GM21515 (cell line): Measurements from ENCODE around the gene ALPG.
"Not testable (repeated sequence)": the region's sequence is repeated elsewhere in the genome, so short reads cannot be mapped to it uniquely, and the experiment has no call there.

Source experiments
- ATAC-seq: cut with Tn5 transposase; IDR thresholded peaks from one replicate; pipeline ENCODE4 v1.9.1; 2021; ENCODE audit not compliant: unreplicated experiment

The ALPG gene

GRCh38 chr2:232406556-232407310 lies at the start of gene ALPG:
TSS of gene ALPG (plus strand) at chr2:232406844. CDS start at chr2:232406895, 51 bp downstream.
- ATAC-seq = no peak

- no peak for ATAC-seq
These were observed 45.0 kb upstream of the ALPG start for GRCh38 chr2:232361646-232362045.

GRCh38 chr2:232362174-232362900 lies 44.3 kb upstream of the ALPG start:
- ATAC-seq = no peak

GRCh38 chr2:232363064-232363783 lies 43.4 kb upstream of the ALPG start:
- not testable (repeated sequence) for ATAC-seq

DNA sequence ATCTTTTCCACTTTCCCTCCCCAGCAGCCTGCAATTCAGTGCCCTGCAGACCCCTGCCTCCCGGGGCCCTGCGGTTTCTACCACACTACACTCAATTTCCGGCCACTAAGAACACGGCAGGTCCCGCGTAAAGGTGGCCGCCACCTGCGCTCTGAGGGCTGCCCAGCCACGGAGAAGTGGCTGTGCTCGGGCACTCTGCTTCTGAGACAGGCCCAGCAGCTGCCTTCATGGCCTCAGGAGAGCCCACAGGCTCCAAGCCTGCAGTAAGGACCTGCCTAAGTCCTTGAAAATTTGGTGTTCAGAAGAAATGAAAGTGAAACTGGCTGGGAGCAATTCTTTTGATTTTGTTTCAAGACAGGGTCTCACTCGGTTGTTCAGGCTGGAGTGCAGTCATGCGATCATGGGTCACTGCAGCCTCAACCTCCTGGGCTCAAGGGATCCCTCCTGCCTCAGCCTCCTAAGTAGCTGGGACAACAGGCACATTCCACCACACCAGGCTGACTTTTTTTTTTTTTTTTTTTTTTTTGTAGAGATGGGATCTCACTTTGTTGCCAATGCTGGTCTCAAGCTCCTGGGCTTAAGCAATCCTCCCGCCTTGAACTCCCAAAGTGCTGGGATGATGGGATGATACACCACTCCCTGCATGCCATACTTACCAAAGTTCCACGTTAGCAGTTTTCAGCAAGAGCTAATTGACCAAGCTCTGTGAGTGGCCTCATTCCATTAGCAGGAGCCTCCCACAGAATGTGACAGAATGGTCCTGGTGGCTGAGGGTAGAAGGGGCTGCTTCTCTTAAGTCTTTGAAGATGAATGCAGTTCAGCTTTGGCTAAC lies 42.6 kb upstream of the ALPG start:
- no peak for ATAC-seq

DNA sequence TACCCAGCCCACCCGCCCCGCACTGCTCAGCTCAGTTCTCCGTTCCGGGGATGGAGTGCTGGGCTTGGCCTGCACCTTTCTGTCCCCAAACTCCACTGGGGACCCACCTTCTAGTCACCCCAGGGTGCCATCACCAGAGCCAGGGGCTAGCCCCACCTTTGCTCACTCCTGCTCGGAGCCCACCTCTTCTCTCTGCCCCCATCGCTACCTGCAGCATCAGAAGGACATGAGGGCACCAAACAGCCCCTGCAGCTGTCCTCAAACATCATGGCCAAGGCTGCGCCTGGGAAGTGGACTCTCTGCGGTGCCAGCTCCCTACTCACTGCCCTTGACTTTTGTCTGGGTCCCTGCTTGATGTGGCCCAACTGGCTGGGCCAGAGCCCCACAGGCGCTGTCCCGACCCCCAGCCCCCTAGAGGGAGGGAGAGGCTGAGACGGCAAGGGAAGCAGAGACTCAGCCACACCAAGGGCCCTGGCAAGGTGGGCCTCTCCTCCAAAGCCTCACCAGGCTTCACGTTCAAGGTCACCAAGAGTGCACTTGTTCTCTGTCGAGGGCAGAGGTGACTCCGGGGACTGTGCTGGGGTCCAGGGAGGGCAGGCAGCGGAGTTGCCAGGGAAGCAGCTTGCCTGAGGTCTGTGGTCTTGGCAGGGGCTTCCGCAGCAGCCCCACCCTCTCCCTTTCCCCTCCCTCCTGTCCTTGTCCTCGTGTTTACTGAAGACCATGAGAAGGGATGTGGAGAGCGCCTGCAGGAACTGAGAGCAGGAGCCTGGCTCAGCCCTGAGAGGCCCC lies 41.6 kb upstream of the ALPG start:
- ATAC-seq = not testable (repeated sequence)

DNA sequence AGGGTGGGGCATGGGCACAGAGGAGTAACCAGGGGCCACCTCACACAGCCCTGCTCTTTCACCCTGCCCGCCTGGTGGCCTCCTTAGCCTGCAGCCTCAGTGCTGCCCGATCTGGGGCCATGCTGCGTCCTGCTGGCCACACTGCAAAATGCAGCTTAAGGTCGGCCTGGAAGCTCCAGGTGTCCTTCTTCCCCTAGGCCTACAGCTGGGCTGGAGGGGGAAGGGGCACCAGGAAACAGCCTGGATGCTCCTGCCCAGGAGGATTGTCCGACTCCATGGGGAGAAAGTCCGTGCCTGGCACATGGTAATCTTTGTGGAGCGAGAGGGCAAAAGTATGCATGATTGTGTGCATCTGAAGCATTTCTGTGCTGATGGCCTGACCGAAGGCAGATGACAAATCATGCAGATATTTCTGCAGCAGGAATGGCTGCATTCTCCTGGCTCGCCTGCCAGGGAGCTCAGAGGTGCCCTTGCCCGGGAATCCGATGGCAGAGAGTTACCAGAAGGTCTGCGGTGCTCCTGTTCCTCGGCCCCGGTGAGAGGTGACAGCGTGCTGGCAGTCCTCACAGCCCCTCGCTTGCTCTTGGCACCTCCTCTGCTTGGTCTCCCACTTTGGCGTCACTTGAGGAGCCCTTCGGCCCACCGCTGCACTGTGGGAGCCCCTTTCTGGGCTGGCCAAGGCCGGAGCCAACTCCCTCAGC lies 40.9 kb upstream of the ALPG start:
- ATAC-seq = no peak

GRCh38 chr2:232366461-232366860 lies 40.2 kb upstream of the ALPG start:
- not testable (repeated sequence) for ATAC-seq

DNA sequence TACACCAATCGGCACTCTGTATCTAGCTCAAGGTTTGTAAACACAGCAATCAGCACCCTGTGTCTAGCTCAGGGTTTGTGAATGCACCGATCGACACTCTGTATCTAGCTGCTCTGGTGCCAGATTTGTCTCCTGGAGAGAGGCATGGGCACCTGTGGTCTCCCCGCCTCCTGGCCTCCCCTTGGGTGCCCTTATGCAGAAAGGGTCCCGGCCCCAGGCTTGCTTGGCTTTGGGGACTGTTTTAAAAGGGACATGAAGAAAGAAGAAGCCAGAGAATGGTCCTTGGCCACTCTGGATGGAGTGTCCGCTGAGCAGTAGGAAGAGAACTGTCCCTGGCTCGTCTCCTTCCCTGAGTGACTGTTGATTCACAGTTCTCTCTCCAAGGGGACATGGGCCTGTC lies 39.6 kb upstream of the ALPG start:
- no peak for ATAC-seq

GRCh38 chr2:232367591-232368233 lies 38.9 kb upstream of the ALPG start:
- ATAC-seq = no peak

GRCh38 chr2:232368311-232368731 lies 38.3 kb upstream of the ALPG start:
- ATAC-seq = no peak

- ATAC-seq = no peak
These were observed 37.3 kb upstream of the ALPG start for GRCh38 chr2:232369126-232369951.

DNA sequence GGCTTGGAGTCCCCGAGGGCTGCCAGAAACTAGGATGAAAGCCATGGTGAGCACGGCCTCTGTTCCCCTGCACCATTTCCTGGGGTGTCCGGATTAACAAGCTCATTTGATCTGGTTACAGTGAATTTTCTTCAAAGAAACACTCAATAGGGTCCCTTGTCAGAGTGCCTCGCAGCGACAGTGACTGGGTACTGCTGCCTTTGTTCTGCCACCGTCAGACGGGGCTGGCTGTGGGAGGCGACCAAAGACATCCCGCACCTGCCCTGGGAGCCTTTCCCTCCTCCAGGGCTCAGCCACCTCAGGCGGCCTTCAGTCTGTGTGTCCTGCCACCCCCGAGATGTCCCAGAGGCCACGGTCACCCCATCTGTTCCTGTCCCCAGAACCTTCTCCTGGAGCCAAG lies 36.6 kb upstream of the ALPG start:
- ATAC-seq = not testable (repeated sequence)

GRCh38 chr2:232372231-232373208 lies 34.1 kb upstream of the ALPG start:
- ATAC-seq = no peak

DNA sequence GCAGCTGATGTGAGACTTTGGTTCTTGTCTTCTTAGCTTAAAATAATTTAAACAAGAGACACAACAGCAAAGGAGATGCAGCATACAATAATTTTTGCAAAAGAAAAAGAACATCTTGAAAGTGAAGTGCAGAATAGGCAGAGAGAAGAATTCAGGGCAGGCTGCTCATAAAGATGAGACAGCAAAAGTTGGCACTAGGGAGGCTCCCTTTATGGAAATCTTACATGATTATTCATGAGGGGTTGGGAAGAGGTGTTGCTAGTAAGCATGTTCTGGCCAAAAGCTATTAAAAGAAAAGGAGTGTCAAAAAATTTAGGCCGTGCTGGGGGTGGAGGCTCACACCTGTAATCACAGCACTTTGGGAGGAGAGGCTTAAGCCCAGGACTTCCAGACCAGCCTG lies 32.3 kb upstream of the ALPG start:
- no peak for ATAC-seq

DNA sequence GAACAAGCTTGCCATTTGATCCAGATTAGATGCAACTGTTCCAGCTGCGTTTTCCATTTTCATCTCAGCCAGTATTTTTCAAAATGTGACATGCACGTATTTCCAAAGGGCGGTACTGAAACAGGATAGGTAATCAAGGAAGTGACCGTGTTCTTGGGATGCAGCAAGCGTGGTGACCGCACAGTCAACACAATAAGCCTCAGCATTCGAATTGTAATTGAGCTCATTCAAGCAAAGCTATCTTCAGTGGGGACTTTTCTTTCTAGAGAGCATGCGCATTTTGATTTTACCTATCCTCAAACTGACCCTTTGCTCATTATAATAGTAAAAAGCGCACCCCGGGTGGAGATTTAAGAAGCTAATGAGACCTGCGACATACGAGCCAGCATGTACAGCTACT lies 31.5 kb upstream of the ALPG start:
- ATAC-seq = no peak

DNA sequence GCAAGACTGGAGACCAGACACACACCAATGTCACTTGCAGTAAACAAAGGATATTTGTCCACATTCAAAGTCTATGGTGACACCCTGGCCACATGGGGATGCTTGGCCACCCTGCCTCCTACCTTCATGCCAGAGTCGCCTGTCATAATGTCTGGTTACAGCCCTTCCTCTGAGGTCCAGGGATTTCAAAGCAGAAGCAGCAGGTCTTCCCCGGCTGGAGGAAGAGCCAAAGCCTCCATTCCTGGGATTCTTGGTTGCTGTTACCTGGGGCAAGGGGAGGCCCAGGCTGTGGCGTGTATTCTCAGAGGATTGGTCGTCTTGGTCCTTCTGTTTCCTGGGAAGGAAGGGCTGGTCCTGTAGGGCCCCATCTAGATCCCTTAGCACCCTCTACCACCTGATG lies 30.4 kb upstream of the ALPG start:
- ATAC-seq = no peak
